Natural killer cell (primary cell): ENCODE results near the gene STEAP1B. TPM values are rescaled to one million over a fixed set of nuclear protein-coding genes. Genes with fewer than 3 reads are reported as not detected.
"Not testable (repeated sequence)": the region's sequence is repeated elsewhere in the genome, so short reads cannot be mapped to it uniquely, and the experiment has no call there.

Source experiments
- ATAC-seq, 3 donors: fragments of 150-1000 bp in 2 of 3; fragments of 200-7000 bp in 1 of 3; cut with Tn5 transposase; 1 replicate in 1 of 3; 2 replicates in 2 of 3; pipeline ENCODE4 v1.10.0; 2021; ENCODE audit warnings: mild to moderate bottlenecking in 2 of 3, moderate library complexity in 2 of 3
- DNase-seq, 2 donors: peaks; one replicate each; pipeline versions ENCODE4 v3.0.0 to v3.0.0-alpha.2; 2013 to 2021; ENCODE audit warnings: mixed read lengths in 1 of 2
- H3K27ac ChIP-seq: one replicate; pipeline ENCODE4 v1.5.1; 2013; ENCODE audit warnings: mild to moderate bottlenecking, low read length
- H3K27me3 ChIP-seq: one replicate; pipeline ENCODE4 v1.6.1; 2013; ENCODE audit warnings: low read length; ENCODE audit not compliant: control insufficient read depth, insufficient read depth
- H3K36me3 ChIP-seq: one replicate; pipeline ENCODE4 v1.6.1; 2013; ENCODE audit warnings: low read length; ENCODE audit not compliant: control insufficient read depth, insufficient read depth
- H3K4me1 ChIP-seq: one replicate; pipeline ENCODE4 v1.6.1; 2013; ENCODE audit warnings: low read length; ENCODE audit not compliant: control insufficient read depth, insufficient read depth
- H3K4me3 ChIP-seq: one replicate; pipeline ENCODE4 v1.5.1; 2013; ENCODE audit warnings: low read length
- H3K9me3 ChIP-seq: one replicate; pipeline ENCODE4 v1.6.1; 2013; ENCODE audit warnings: low read length; ENCODE audit not compliant: control insufficient read depth, insufficient read depth
- H3K27ac Mint-ChIP-seq, 2 donors: one replicate each; pipeline ENCODE4 v1.8.0; 2022; ENCODE audit warnings: mild to moderate bottlenecking in 2 of 2, mixed read lengths in 2 of 2, moderate library complexity in 1 of 2
- H3K27me3 Mint-ChIP-seq, 2 donors: one replicate each; pipeline ENCODE4 v1.8.0; 2022; ENCODE audit warnings: low read depth in 2 of 2, mixed read lengths in 2 of 2
- H3K36me3 Mint-ChIP-seq: one replicate; pipeline ENCODE4 v1.8.0; 2022; ENCODE audit warnings: mixed read lengths
- H3K4me1 Mint-ChIP-seq, 2 donors: one replicate each; pipeline ENCODE4 v1.8.0; 2022; ENCODE audit warnings: mixed read lengths in 2 of 2
- H3K4me3 Mint-ChIP-seq: one replicate; pipeline ENCODE4 v1.8.0; 2022; ENCODE audit warnings: mild to moderate bottlenecking, moderate library complexity, mixed read lengths
- H3K9me3 Mint-ChIP-seq, 2 donors: one replicate each; pipeline ENCODE4 v1.8.0; 2022; ENCODE audit warnings: mixed read lengths in 2 of 2
- WGBS: methylation state at CpG from one replicate; pipeline ENCODE4 v1.1.7; 2013; ENCODE audit warnings: missing lambda C conversion rate; ENCODE audit not compliant: insufficient coverage; 5-methylcytosine and 5-hydroxymethylcytosine counted together
- intact Hi-C: fragments of 100-400 bp; cut with micrococcal nuclease; formaldehyde crosslinking; loops from one replicate; pipeline ENCODE4 v1.14.2; 2022
- total RNA-seq, 4 donors: library from RNA; stranded (reverse); fragments of 120-200 nt in 1 of 4; gene quantifications; one replicate each; pipeline versions ENCODE4 v1.2.3 to v1.2.4, GENCODE V29; 2013 to 2022
- TF ChIP-seq, protein P1 (sequence below): fragments of 200-600 bp; IDR thresholded peaks from one replicate; pipeline ENCODE4 v1.8.0; 2022; ENCODE audit warnings: antibody characterized with exemption

The STEAP1B gene
- total RNA-seq: under 1 TPM in 1 of 3 donors, not detected in 2; 0.31 TPM
- total RNA-seq (2013): 18.5 TPM

DNA sequence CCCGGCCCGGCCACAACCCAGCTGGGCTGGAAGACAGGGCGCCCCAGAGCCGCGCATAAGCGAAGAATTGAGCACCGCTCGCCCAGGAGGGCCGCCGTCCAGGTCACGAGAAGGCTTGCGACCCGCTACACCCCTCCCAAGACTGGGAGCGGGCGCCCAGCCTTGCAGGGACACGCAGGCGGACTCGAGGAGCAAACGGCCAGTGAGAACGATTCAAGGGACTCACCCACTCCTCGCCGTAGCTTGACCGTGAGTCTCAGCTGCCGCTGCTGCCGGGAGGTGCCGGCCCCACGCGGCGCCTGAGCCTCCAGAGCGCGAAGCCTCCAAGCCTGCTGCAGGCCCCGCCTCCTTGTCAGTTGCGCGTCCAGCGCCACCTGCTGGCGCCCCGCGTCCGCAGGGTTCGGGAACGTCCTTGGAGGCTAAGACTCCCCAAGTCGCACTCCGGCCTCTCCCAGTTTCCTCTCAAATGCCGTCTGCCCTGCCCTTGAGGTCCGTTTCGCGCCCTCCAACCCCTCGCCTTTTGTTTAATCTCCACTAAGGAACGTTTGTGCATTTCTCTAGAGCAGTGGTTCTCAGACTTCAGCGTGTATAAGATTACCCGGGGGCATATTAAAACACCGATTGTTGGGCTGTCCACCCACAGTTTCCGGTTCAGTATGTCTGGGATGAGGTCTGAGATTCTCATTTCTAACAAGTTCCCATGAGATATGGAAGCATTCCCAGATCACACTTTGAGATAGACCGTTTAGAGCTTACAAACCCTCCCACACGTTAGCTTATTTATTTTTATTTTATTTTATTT is at the start of gene STEAP1B:
Gene STEAP1B (minus strand): TSS at position 301 of the 802 bp plus-strand sequence. CDS start 5,333 bp downstream, outside the sequence.
- peak within 1 kb of the TSS; percentile 35 for H3K4me3 Mint-ChIP-seq
- not testable (repeated sequence) for H3K9me3 Mint-ChIP-seq, H3K9me3 ChIP-seq, H3K36me3 ChIP-seq, H3K4me1 ChIP-seq, H3K36me3 Mint-ChIP-seq, H3K27ac ChIP-seq, H3K27me3 ChIP-seq, H3K27ac Mint-ChIP-seq, H3K4me1 Mint-ChIP-seq
- DNase-seq (peak; percentile 80 to 90), ATAC-seq (peak; percentile 95 to 99 (median 99))
- intact Hi-C loops: loop anchor here (1.0 kb wide), 1 partner anchor 390 kb away; no protein-coding TSS in a partner anchor
- 8% methylated on average over 53 of the region's 55 CpGs for WGBS
- H3K4me3 ChIP-seq: peak within 1 kb of the TSS; percentile 13
- TF ChIP-seq, protein P1, sequence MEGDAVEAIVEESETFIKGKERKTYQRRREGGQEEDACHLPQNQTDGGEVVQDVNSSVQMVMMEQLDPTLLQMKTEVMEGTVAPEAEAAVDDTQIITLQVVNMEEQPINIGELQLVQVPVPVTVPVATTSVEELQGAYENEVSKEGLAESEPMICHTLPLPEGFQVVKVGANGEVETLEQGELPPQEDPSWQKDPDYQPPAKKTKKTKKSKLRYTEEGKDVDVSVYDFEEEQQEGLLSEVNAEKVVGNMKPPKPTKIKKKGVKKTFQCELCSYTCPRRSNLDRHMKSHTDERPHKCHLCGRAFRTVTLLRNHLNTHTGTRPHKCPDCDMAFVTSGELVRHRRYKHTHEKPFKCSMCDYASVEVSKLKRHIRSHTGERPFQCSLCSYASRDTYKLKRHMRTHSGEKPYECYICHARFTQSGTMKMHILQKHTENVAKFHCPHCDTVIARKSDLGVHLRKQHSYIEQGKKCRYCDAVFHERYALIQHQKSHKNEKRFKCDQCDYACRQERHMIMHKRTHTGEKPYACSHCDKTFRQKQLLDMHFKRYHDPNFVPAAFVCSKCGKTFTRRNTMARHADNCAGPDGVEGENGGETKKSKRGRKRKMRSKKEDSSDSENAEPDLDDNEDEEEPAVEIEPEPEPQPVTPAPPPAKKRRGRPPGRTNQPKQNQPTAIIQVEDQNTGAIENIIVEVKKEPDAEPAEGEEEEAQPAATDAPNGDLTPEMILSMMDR: peak; percentile 76
- H3K27me3 Mint-ChIP-seq: peaks cover 20 to 32% of the 10 kb centered on the region in 2 donors

DNA sequence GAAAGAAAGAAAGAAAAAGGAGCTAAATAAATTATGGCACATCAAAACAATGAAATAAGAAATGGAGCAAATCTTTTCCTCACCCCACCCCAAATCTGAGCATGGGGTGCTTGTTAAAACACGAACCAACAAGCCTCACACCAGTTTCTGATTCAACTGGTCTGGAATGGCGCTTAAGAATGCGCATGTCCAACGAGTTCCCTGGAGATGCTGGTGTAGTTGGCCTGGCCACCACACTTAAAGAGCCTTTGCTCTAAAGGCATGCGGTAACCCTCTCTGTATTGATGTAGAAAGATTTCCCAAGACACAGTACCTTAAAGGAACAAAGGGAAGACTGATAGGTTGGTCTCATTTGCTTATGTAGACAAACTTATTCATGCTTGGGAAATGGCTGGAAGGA is 49.1 kb upstream of the STEAP1B start:
- Histone ChIP-seq H3K36me3 (no peaks in the 10 kb centered on the region), H3K9me3 (no peaks in the 10 kb centered on the region), H3K27me3 (peaks cover 18% of the 10 kb centered on the region), H3K27ac (no peak overlapping the region), H3K4me3 (no peak overlapping the region), H3K4me1 (peaks cover 9% of the 10 kb centered on the region)
- Mint-ChIP-seq H3K27ac (no peak overlapping the region), H3K4me3 (peak overlapping the region; percentile 35), H3K9me3 (no peaks in the 10 kb centered on the region), H3K4me1 (peaks cover 6 to 12% of the 10 kb centered on the region in 2 donors), H3K36me3 (no peaks in the 10 kb centered on the region), H3K27me3 (peaks cover 39 to 65% of the 10 kb centered on the region in 2 donors)
- 91% methylated on average over 5 of the region's 5 CpGs for WGBS
- TF ChIP-seq, protein P1: no peak
- no peak for DNase-seq
- intact Hi-C loops: no loop called here
- ATAC-seq: no peak

DNA sequence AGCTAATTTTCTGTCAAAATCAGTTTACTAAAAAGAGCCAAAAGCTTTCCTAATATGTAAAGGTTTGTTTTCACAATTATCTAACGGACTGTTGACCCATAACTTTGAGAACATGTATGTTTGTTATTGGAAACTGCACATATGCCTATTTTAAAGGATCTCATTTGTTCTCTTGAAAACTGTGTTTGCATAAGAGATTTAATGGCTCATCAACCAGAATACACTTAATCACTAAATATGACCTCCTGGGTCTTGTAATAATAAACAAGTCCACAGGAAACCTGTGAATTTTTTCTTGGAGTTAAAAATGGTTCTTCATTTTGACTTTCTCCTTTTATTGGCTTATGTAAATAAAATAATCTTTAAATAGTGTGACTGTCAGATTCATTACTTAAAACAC is 48.3 kb upstream of the STEAP1B start:
- intact Hi-C loops: no loop called here
- peaks cover 9% of the 10 kb centered on the region for H3K4me1 ChIP-seq
- H3K36me3 Mint-ChIP-seq: no peaks in the 10 kb centered on the region
- H3K9me3 Mint-ChIP-seq: no peaks in the 10 kb centered on the region
- TF ChIP-seq, protein P1: no peak
- no peak overlapping the region for H3K27ac Mint-ChIP-seq
- peaks cover 34 to 58% of the 10 kb centered on the region in 2 donors for H3K27me3 Mint-ChIP-seq
- no peak overlapping the region for H3K4me3 Mint-ChIP-seq
- no peak for DNase-seq
- H3K27ac ChIP-seq: no peak overlapping the region
- no peak overlapping the region for H3K4me3 ChIP-seq
- WGBS: 83% methylated on average over 1 of the region's 1 CpG
- H3K27me3 ChIP-seq: peaks cover 18% of the 10 kb centered on the region
- H3K9me3 ChIP-seq: no peaks in the 10 kb centered on the region
- ATAC-seq: no peak
- H3K4me1 Mint-ChIP-seq: peaks cover 6 to 12% of the 10 kb centered on the region in 2 donors
- no peaks in the 10 kb centered on the region for H3K36me3 ChIP-seq
